ENCODE results near the gene FBXL20.

GRCh38 chr17:39230361-39230760 lies 171.1 kb downstream of the FBXL20 start:
- TF ChIP-seq CTCF (conservative IDR thresholded peaks at IDR 0.05 in 1 of 2, IDR thresholded peaks at IDR 0.05 in 1 of 2; ENCODE audit: low read depth in 1 of 2, low read length in 2 of 2), result no peak
- TF ChIP-seq EZH2 (IDR thresholded peaks at IDR 0.05; ENCODE audit: low read length, missing control alignments), result no peak

Data from fibroblast of lung (primary cell).